Naive thymus-derived CD4-positive, alpha-beta T cell (primary cell): ENCODE measurements around the gene SGF29. TPM values are rescaled to one million over a fixed set of nuclear protein-coding genes. Genes with fewer than 3 reads are reported as not detected.
A peak's percentile ranks its signal among the peaks of the same experiment; 100 is the strongest.
"Not testable (repeated sequence)": the region's sequence is repeated elsewhere in the genome, so short reads cannot be mapped to it uniquely, and the experiment has no call there.

ENCODE experiments used
- ATAC-seq: fragments of 150-1000 bp; cut with Tn5 transposase; 2 replicates; pipeline ENCODE4 v1.10.0; 2021; ENCODE audit warnings: mild to moderate bottlenecking, moderate library complexity
- CTCF ChIA-PET: fragments of 350-600 bp; sonication (Branson Sonifier 250); formaldehyde crosslinking; loops from one replicate; lab custom pipeline; 2021; ENCODE audit warnings: antibody characterized with exemption; lab: Charles Lee
- POLR2A ChIA-PET: fragments of 350-600 bp; sonication (Branson Sonifier 250); formaldehyde crosslinking; loops from one replicate; lab custom pipeline; 2021; ENCODE audit warnings: antibody characterized with exemption, inconsistent platforms; lab: Charles Lee
- DNase-seq, 9 donors: peaks; one replicate each; pipeline versions ENCODE4 v3.0.0 to v3.0.0-alpha.2; 2020 to 2022; ENCODE audit warnings: mixed read lengths in 1 of 9
- H3K27ac ChIP-seq: one replicate; pipeline ENCODE4 v1.7.0; 2013; ENCODE audit warnings: mild to moderate bottlenecking, low read depth, low read length, moderate library complexity
- H3K27me3 ChIP-seq, 2 donors: one replicate each; pipeline ENCODE4 v1.7.0; 2013; ENCODE audit warnings: low read length in 2 of 2, mild to moderate bottlenecking in 2 of 2, moderate library complexity in 2 of 2; ENCODE audit not compliant: control insufficient read depth in 2 of 2, insufficient read depth in 2 of 2
- H3K36me3 ChIP-seq, 3 experiments: 1 replicate in 2 of 3; 2 replicates in 1 of 3; pipeline ENCODE4 v1.7.0; 2013; ENCODE audit warnings: low read length in 3 of 3, mild to moderate bottlenecking in 3 of 3, moderate library complexity in 1 of 3; ENCODE audit not compliant: insufficient read depth in 3 of 3, control insufficient read depth in 2 of 3
- H3K4me1 ChIP-seq, 2 donors: one replicate each; pipeline ENCODE4 v1.7.0; 2013; ENCODE audit warnings: low read length in 2 of 2, mild to moderate bottlenecking in 2 of 2, moderate library complexity in 1 of 2; ENCODE audit not compliant: control insufficient read depth in 2 of 2, insufficient read depth in 2 of 2
- H3K4me3 ChIP-seq: 2 replicates; pipeline ENCODE4 v1.7.0; 2013; ENCODE audit warnings: mild to moderate bottlenecking, low read length
- H3K9me3 ChIP-seq, 3 experiments: 1 replicate in 2 of 3; 2 replicates in 1 of 3; pipeline ENCODE4 v1.7.0; 2013; ENCODE audit warnings: low read length in 3 of 3; ENCODE audit not compliant: control insufficient read depth in 2 of 3
- H3K27ac Mint-ChIP-seq, 9 donors: one replicate each; pipeline ENCODE4 v1.8.0; 2020 to 2022; ENCODE audit warnings: mixed read lengths in 9 of 9, mild to moderate bottlenecking in 8 of 9, moderate library complexity in 5 of 9, inconsistent platforms in 2 of 9
- H3K27me3 Mint-ChIP-seq, 5 donors: one replicate each; pipeline ENCODE4 v1.8.0; 2021 to 2022; ENCODE audit warnings: mixed read lengths in 5 of 5, mild to moderate bottlenecking in 1 of 5
- H3K36me3 Mint-ChIP-seq, 5 donors: one replicate each; pipeline ENCODE4 v1.8.0; 2020 to 2022; ENCODE audit warnings: mixed read lengths in 5 of 5, mild to moderate bottlenecking in 3 of 5, inconsistent platforms in 1 of 5
- H3K4me1 Mint-ChIP-seq, 7 donors: one replicate each; pipeline ENCODE4 v1.8.0; 2020 to 2022; ENCODE audit warnings: mixed read lengths in 7 of 7, mild to moderate bottlenecking in 3 of 7, inconsistent platforms in 1 of 7
- H3K4me3 Mint-ChIP-seq, 10 donors: one replicate each; pipeline ENCODE4 v1.8.0; 2020 to 2022; ENCODE audit warnings: mild to moderate bottlenecking in 10 of 10, mixed read lengths in 10 of 10, moderate library complexity in 6 of 10, inconsistent platforms in 2 of 10
- H3K9me3 Mint-ChIP-seq, 11 donors: one replicate each; pipeline ENCODE4 v1.8.0; 2020 to 2022; ENCODE audit warnings: mixed read lengths in 11 of 11, mild to moderate bottlenecking in 4 of 11, inconsistent platforms in 1 of 11, moderate library complexity in 1 of 11
- intact Hi-C, 2 donors: fragments of 100-400 bp; cut with micrococcal nuclease; formaldehyde crosslinking; loops; one replicate each; pipeline ENCODE4 v1.15.1; 2023
- polyA plus RNA-seq, 2 donors: library from polyadenylated mRNA; unstranded; fragments of 300-500 nt; fragmentation: Illumina TruSeq; gene quantifications; one replicate each; pipeline ENCODE4 v1.2.3, GENCODE V29; 2021
- total RNA-seq, 6 experiments: library from RNA in 5 of 6; stranded (reverse) in 5 of 6; gene quantifications; 1 replicate in 5 of 6; 2 replicates in 1 of 6; pipeline ENCODE4 v1.2.3 and lab custom pipeline; 2021 to 2026

Gene SGF29
- total and polyA plus RNA-seq, 7 experiments from 2014 or later = 41.5 to 85.6 (median 68.2) TPM

DNA sequence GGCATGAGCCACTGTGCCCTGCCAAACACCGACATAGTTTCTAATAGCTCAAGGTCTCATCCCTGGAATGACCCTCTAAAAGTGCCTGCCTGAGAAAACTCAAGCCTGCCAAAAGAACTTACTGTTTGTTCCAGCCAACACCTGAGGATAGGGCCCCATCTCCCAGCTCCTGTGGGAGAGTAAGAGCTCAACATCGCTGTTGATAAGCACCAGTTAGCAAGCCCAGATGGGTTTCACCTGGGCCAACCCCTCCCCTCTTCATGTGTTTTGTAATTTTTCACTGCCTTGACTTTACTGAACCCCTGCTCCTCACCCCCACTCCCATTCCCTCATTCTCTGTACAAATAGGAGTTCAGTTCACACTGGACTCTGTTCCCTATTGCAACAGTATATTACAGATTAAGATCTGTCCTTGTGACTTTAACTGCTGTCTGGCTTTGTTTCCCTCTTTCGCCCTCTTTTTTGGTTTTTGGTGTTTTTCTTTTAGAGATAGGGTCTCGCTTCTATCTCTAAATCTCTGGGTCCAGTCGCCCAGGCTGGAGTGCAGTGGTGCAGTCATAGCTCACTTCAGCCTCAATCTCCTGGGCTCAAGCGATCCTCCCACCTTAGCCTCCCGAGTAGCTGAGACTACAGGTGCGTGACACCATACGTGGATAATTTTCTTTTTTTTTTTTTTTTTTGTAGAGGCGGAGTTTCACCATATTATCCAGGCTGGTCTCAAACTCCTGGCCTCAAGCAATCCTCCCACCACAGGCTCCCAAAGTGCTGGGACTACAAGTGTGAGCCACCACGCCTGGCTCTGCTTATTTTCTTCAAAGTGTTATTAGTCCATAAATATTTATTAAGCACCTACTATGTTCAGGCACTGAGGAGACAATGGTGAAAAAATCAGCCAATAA, 27.3 kb upstream of the SGF29 start:
- intact Hi-C loops = no loop called here
- Histone ChIP-seq H3K27ac (no peak overlapping the region), H3K36me3 (no peaks in the 10 kb centered on the region), H3K27me3 (no peaks in the 10 kb centered on the region), H3K4me3 (no peak overlapping the region), H3K9me3 (no peaks in the 10 kb centered on the region), H3K4me1 (peaks cover 0 to 6% of the 10 kb centered on the region in 2 donors)
- Mint-ChIP-seq H3K27ac (peak overlapping the region in 5 of 9 donors; percentile 9 to 91 (median 34)), H3K4me3 (no peak overlapping the region), H3K27me3 (no peaks in the 10 kb centered on the region), H3K9me3 (no peaks in the 10 kb centered on the region), H3K4me1 (peaks cover 0 to 11% (median 6%) of the 10 kb centered on the region in 7 donors), H3K36me3 (no peaks in the 10 kb centered on the region)
- no peak for ATAC-seq
- CTCF ChIA-PET = interaction anchor here (0.7 kb wide), 1 partner anchor 244 kb away, joined by 4 read pairs; no protein-coding TSS in a partner anchor
- no peak for DNase-seq
- POLR2A ChIA-PET = interaction anchor here (0.7 to 2.7 kb wide), 3 partner anchors 8 to 32 kb away, joined by 4 to 11 read pairs (median 7); partner anchors contain the start of gene APOBR

GRCh38 chr16:28527100-28527785, 26.5 kb upstream of the SGF29 start:
- intact Hi-C loops, H3K9me3 Mint-ChIP-seq, H3K27ac ChIP-seq, H3K27ac Mint-ChIP-seq, H3K4me3 ChIP-seq, H3K27me3 Mint-ChIP-seq, DNase-seq, H3K27me3 ChIP-seq, H3K9me3 ChIP-seq, POLR2A ChIA-PET, ATAC-seq, H3K36me3 Mint-ChIP-seq, H3K4me1 ChIP-seq, H3K36me3 ChIP-seq, H3K4me3 Mint-ChIP-seq: not testable (repeated sequence)
- H3K4me1 Mint-ChIP-seq = peaks cover 0 to 15% (median 11%) of the 10 kb centered on the region in 7 donors
- CTCF ChIA-PET = interaction anchor here (0.9 kb wide), 1 partner anchor 27 kb away, joined by 3 read pairs; the partner anchor contains the start of gene SGF29

- Histone ChIP-seq H3K4me3 (no peak overlapping the region), H3K27me3 (no peaks in the 10 kb centered on the region), H3K9me3 (no peaks in the 10 kb centered on the region), H3K36me3 (no peaks in the 10 kb centered on the region), H3K27ac (no peak overlapping the region), H3K4me1 (peaks cover 0 to 6% of the 10 kb centered on the region in 2 donors)
- Mint-ChIP-seq H3K4me3 (no peak overlapping the region), H3K27me3 (no peaks in the 10 kb centered on the region), H3K27ac (no peak overlapping the region), H3K36me3 (no peaks in the 10 kb centered on the region), H3K9me3 (no peaks in the 10 kb centered on the region), H3K4me1 (peaks cover 0 to 22% (median 14%) of the 10 kb centered on the region in 7 donors)
- no peak for DNase-seq
- intact Hi-C loops = no loop called here
- CTCF ChIA-PET = interaction anchor here (0.9 kb wide), 1 partner anchor 26 kb away, joined by 3 read pairs; the partner anchor contains the start of gene SGF29
- no peak for ATAC-seq
- POLR2A ChIA-PET = no interaction called here
These were observed 25.7 kb upstream of the SGF29 start for GRCh38 chr16:28527985-28528384.

- POLR2A ChIA-PET = interaction anchor here (1.0 kb wide), 1 partner anchor 35 kb away, joined by 3 read pairs; no protein-coding TSS in a partner anchor
- Histone ChIP-seq H3K36me3 (no peaks in the 10 kb centered on the region), H3K27ac (no peak overlapping the region), H3K9me3 (no peaks in the 10 kb centered on the region), H3K4me1 (peaks cover 0 to 6% of the 10 kb centered on the region in 2 donors), H3K27me3 (no peaks in the 10 kb centered on the region), H3K4me3 (no peak overlapping the region)
- H3K27ac Mint-ChIP-seq = no peak overlapping the region
- H3K27me3 Mint-ChIP-seq = no peaks in the 10 kb centered on the region
- no peaks in the 10 kb centered on the region for H3K9me3 Mint-ChIP-seq
- peaks cover 0 to 27% (median 19%) of the 10 kb centered on the region in 7 donors for H3K4me1 Mint-ChIP-seq
- no peak for ATAC-seq
- no peak overlapping the region for H3K4me3 Mint-ChIP-seq
- H3K36me3 Mint-ChIP-seq = peaks cover 0 to under 1% (median 0%) of the 10 kb centered on the region in 5 donors
- CTCF ChIA-PET = interaction anchor here (1.3 kb wide), 1 partner anchor 11 kb away, joined by 3 read pairs; no protein-coding TSS in a partner anchor
- intact Hi-C loops = no loop called here
- DNase-seq = no peak
These were observed 25.3 kb upstream of the SGF29 start for GRCh38 chr16:28528463-28528867.

DNA sequence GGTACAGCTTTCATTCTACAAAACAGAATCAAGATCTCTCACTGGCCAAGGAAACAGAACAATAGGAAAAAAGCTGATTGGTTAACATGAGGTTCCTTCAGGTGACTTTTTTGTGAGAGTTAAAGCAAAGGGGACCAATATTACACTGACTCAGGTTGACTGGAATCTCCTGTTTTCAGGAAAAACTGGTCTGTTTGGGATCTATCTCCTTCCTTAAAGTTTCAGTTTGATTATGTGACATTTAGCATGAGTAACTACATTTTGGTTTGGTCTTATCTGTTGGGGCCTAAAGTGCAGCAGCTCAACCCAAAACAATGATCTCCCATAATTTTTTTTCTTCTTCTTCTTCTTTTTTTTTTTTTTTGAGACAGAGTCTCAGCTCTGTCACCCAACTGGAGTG, 24.6 kb upstream of the SGF29 start:
- Mint-ChIP-seq H3K9me3 (peaks cover 0 to under 1% (median 0%) of the 10 kb centered on the region in 11 donors), H3K27me3 (no peaks in the 10 kb centered on the region), H3K4me1 (peaks cover under 1 to 30% (median 24%) of the 10 kb centered on the region in 7 donors), H3K27ac (no peak overlapping the region), H3K36me3 (peaks cover 0 to 2% (median 0%) of the 10 kb centered on the region in 5 donors), H3K4me3 (no peak overlapping the region)
- no peaks in the 10 kb centered on the region for H3K36me3 ChIP-seq
- H3K9me3 ChIP-seq = no peaks in the 10 kb centered on the region
- CTCF ChIA-PET = interaction anchor here (0.7 to 1.3 kb wide), 2 partner anchors 12 to 15 kb away, joined by 3 read pairs; no protein-coding TSS in a partner anchor
- DNase-seq = no peak
- no peak overlapping the region for H3K4me3 ChIP-seq
- H3K27ac ChIP-seq = no peak overlapping the region
- H3K4me1 ChIP-seq = peaks cover 3 to 10% of the 10 kb centered on the region in 2 donors
- no peak for ATAC-seq
- H3K27me3 ChIP-seq = no peaks in the 10 kb centered on the region
- POLR2A ChIA-PET = interaction anchor here (1.0 to 1.1 kb wide), 2 partner anchors 35 kb away, joined by 3 to 5 read pairs; partner anchors contain the start of gene APOBR
- intact Hi-C loops = no loop called here
